Measurements from ENCODE around the gene KLHL22. TPM values are rescaled to one million over a fixed set of nuclear protein-coding genes. Genes with fewer than 3 reads are reported as not detected.

The KLHL22 gene
- total RNA-seq, 4 donors from 2014 or later = 24.1 to 32.2 (median 28.4) TPM

GRCh38 chr22:20537983-20538382 is 42.4 kb upstream of the KLHL22 start:
- Histone ChIP-seq H3K4me1 (peaks cover 16 to 25% of the 10 kb centered on the region in 2 donors), H3K27ac (peak overlapping the region in 2 of 4 donors; percentile 22 to 48), H3K9me3 (no peaks in the 10 kb centered on the region), H3K4me3 (no peak overlapping the region), H3K36me3 (peaks cover 0 to 29% of the 10 kb centered on the region in 2 donors), H3K27me3 (no peaks in the 10 kb centered on the region)
- intact Hi-C loops (cut with DNase I; ENCODE audit: low total_unique reads) (no loop called here), in situ Hi-C loops (cut with MboI; ENCODE audit: low sequenced_read_pairs in 4 of 4) (no loop called here)
- no peak for DNase-seq
- TF ChIP-seq CTCF (IDR thresholded peaks at IDR 0.05 in 4 of 5, conservative IDR thresholded peaks at IDR 0.05 in 1 of 5) = no peak
- TF ChIP-seq POLR2A (IDR thresholded peaks at IDR 0.05) = no peak
- ATAC-seq = no peak

GRCh38 chr22:20537325-20537756 is 41.7 kb upstream of the KLHL22 start:
- in situ Hi-C loops (cut with MboI; ENCODE audit: low sequenced_read_pairs in 4 of 4) = no loop called here
- TF ChIP-seq POLR2A (IDR thresholded peaks at IDR 0.05) (no peak), CTCF (IDR thresholded peaks at IDR 0.05 in 4 of 5, conservative IDR thresholded peaks at IDR 0.05 in 1 of 5) (no peak)
- DNase-seq (no peak), ATAC-seq (no peak)
- Histone ChIP-seq H3K4me1 (peaks cover 23 to 31% of the 10 kb centered on the region in 2 donors), H3K9me3 (no peaks in the 10 kb centered on the region), H3K36me3 (peaks cover 0 to 29% of the 10 kb centered on the region in 2 donors), H3K27me3 (no peaks in the 10 kb centered on the region), H3K4me3 (no peak overlapping the region), H3K27ac (peak overlapping the region; percentile 43 to 61 (median 49))
- intact Hi-C loops (cut with DNase I; ENCODE audit: low total_unique reads) = no loop called here

- TF ChIP-seq CTCF (IDR thresholded peaks at IDR 0.05 in 4 of 5, conservative IDR thresholded peaks at IDR 0.05 in 1 of 5) (no peak), POLR2A (IDR thresholded peaks at IDR 0.05) (no peak)
- peaks cover 29 to 37% of the 10 kb centered on the region in 2 donors for H3K4me1 ChIP-seq
- no peak overlapping the region for H3K4me3 ChIP-seq
- no peaks in the 10 kb centered on the region for H3K9me3 ChIP-seq
- H3K27ac ChIP-seq = peak overlapping the region; percentile 43 to 61 (median 49)
- ATAC-seq = peak; percentile 32 to 57
- in situ Hi-C loops (cut with MboI; ENCODE audit: low sequenced_read_pairs in 4 of 4) = no loop called here
- no peaks in the 10 kb centered on the region for H3K27me3 ChIP-seq
- peaks cover 0 to 29% of the 10 kb centered on the region in 2 donors for H3K36me3 ChIP-seq
- intact Hi-C loops (cut with DNase I; ENCODE audit: low total_unique reads) = loop anchor here (1.0 kb wide), 1 partner anchor 33 kb away; no protein-coding TSS in a partner anchor
- peak in 1 of 2 donors; percentile 31 for DNase-seq
Observed at GRCh38 chr22:20536590-20537324, 41.2 kb upstream of the KLHL22 start.

GRCh38 chr22:20533879-20534265 is 38.3 kb upstream of the KLHL22 start:
- DNase-seq (no peak), ATAC-seq (no peak)
- peaks cover 49 to 55% of the 10 kb centered on the region in 2 donors for H3K4me1 ChIP-seq
- in situ Hi-C loops (cut with MboI; ENCODE audit: low sequenced_read_pairs in 4 of 4) = no loop called here
- TF ChIP-seq CTCF (IDR thresholded peaks at IDR 0.05 in 4 of 5, conservative IDR thresholded peaks at IDR 0.05 in 1 of 5) (no peak), POLR2A (IDR thresholded peaks at IDR 0.05) (no peak)
- H3K36me3 ChIP-seq = peaks cover 0 to 16% of the 10 kb centered on the region in 2 donors
- no peak overlapping the region for H3K4me3 ChIP-seq
- H3K9me3 ChIP-seq = no peaks in the 10 kb centered on the region
- intact Hi-C loops (cut with DNase I; ENCODE audit: low total_unique reads) = loop anchor here (2.0 kb wide), 1 partner anchor 17 kb away; no protein-coding TSS in a partner anchor
- peak overlapping the region; percentile 85 to 92 (median 89) for H3K27ac ChIP-seq
- H3K27me3 ChIP-seq = no peaks in the 10 kb centered on the region

Data from gastrocnemius medialis (tissue), 4 donors.